Measurements from ENCODE around the gene RPS3A.
"Not testable (repeated sequence)": the region's sequence is repeated elsewhere in the genome, so short reads cannot be mapped to it uniquely, and the experiment has no call there.

Gene RPS3A

GRCh38 chr4:151067316-151067970 is 32.0 kb upstream of the RPS3A start:
- Histone ChIP-seq H3K79me2 (ENCODE audit: insufficient read depth, low read length) (no peaks in the 10 kb centered on the region), H2AFZ (ENCODE audit: low read depth, low read length, severe bottlenecking) (no peak overlapping the region), H4K20me1 (ENCODE audit: low read depth, low read length) (no peaks in the 10 kb centered on the region), H3K27me3 (ENCODE audit: low read length) (no peaks in the 10 kb centered on the region), H3K4me3 (ENCODE audit: insufficient read depth, low read length, poor library complexity, severe bottlenecking) (no peak overlapping the region), H3F3A (ENCODE audit: insufficient read depth) (no peaks in the 10 kb centered on the region), H3K9ac (ENCODE audit: low read length) (no peak overlapping the region), H3K4me2 (ENCODE audit: low read depth, low read length, poor library complexity, severe bottlenecking) (no peak overlapping the region), H3K9me2 (replicated peaks; ENCODE audit: insufficient read depth, low read length) (no peaks in the 10 kb centered on the region), H3K9me3 (ENCODE audit: insufficient read depth, low read length) (no peaks in the 10 kb centered on the region), H3K36me3 (ENCODE audit: low read length) (no peaks in the 10 kb centered on the region), H3K27ac (ENCODE audit: low read depth, low read length) (no peak overlapping the region)
- TF ChIP-seq, protein P1, sequence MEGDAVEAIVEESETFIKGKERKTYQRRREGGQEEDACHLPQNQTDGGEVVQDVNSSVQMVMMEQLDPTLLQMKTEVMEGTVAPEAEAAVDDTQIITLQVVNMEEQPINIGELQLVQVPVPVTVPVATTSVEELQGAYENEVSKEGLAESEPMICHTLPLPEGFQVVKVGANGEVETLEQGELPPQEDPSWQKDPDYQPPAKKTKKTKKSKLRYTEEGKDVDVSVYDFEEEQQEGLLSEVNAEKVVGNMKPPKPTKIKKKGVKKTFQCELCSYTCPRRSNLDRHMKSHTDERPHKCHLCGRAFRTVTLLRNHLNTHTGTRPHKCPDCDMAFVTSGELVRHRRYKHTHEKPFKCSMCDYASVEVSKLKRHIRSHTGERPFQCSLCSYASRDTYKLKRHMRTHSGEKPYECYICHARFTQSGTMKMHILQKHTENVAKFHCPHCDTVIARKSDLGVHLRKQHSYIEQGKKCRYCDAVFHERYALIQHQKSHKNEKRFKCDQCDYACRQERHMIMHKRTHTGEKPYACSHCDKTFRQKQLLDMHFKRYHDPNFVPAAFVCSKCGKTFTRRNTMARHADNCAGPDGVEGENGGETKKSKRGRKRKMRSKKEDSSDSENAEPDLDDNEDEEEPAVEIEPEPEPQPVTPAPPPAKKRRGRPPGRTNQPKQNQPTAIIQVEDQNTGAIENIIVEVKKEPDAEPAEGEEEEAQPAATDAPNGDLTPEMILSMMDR (IDR thresholded peaks at IDR 0.05; ENCODE audit: insufficient read depth, low read length, poor library complexity, severe bottlenecking) = no peak
- TF ChIP-seq EZH2phosphoT487 (conservative IDR thresholded peaks at IDR 0.05; ENCODE audit: low read length) = no peak

DNA sequence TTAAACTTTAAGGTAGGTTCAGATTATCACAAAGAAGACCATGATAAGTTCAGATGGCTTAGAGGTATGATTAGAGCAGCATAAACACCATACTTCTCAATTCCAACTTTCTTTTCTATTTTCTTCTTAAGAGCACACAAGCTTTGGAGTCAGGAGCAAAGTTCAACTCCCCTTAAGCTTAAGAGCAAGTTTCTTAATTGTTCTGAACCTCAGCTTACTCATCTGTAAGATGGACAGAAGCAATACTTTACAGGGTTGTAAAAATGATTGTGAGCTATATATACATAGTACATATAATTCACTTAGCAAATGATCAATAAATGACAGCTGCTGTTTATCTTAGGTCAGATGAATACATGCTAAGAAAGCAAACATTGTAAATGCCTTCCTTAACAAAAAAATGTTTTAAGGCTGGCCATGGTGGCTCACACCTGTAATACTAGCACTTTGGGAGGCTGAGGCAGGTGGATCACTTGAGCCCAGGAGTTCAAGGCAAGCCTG is 25.0 kb upstream of the RPS3A start:
- TF ChIP-seq, protein P1 (IDR thresholded peaks at IDR 0.05; ENCODE audit: insufficient read depth, low read length, poor library complexity, severe bottlenecking) = no peak
- no peak for TF ChIP-seq EZH2phosphoT487 (conservative IDR thresholded peaks at IDR 0.05; ENCODE audit: low read length)
- no peak overlapping the region for H2AFZ ChIP-seq (ENCODE audit: low read depth, low read length, severe bottlenecking)

GRCh38 chr4:151077978-151078377 is 21.4 kb upstream of the RPS3A start:
- H4K20me1 ChIP-seq (ENCODE audit: low read depth, low read length); H3K27ac ChIP-seq (ENCODE audit: low read depth, low read length); H3K9me3 ChIP-seq (ENCODE audit: insufficient read depth, low read length); H3K4me3 ChIP-seq (ENCODE audit: insufficient read depth, low read length, poor library complexity, severe bottlenecking); H3K79me2 ChIP-seq (ENCODE audit: insufficient read depth, low read length); H3K36me3 ChIP-seq (ENCODE audit: low read length); H3F3A ChIP-seq (ENCODE audit: insufficient read depth); H3K4me2 ChIP-seq (ENCODE audit: low read depth, low read length, poor library complexity, severe bottlenecking); H3K27me3 ChIP-seq (ENCODE audit: low read length); H2AFZ ChIP-seq (ENCODE audit: low read depth, low read length, severe bottlenecking); H3K9me2 ChIP-seq (replicated peaks; ENCODE audit: insufficient read depth, low read length); H3K9ac ChIP-seq (ENCODE audit: low read length): not testable (repeated sequence)

More for the DNA sequence above, 25.0 kb upstream of the RPS3A start:
- no peak overlapping the region for H3K4me2 ChIP-seq (ENCODE audit: low read depth, low read length, poor library complexity, severe bottlenecking)
- H3K27ac ChIP-seq (ENCODE audit: low read depth, low read length) = no peak overlapping the region
- no peaks in the 10 kb centered on the region for H3K27me3 ChIP-seq (ENCODE audit: low read length)
- H3K4me3 ChIP-seq (ENCODE audit: insufficient read depth, low read length, poor library complexity, severe bottlenecking) = no peak overlapping the region
- no peaks in the 10 kb centered on the region for H3K36me3 ChIP-seq (ENCODE audit: low read length)
- H3K9ac ChIP-seq (ENCODE audit: low read length) = no peak overlapping the region
- H3K9me2 ChIP-seq (replicated peaks; ENCODE audit: insufficient read depth, low read length) = no peaks in the 10 kb centered on the region
- H3K9me3 ChIP-seq (ENCODE audit: insufficient read depth, low read length) = no peaks in the 10 kb centered on the region
- H3F3A ChIP-seq (ENCODE audit: insufficient read depth) = no peaks in the 10 kb centered on the region
- H3K79me2 ChIP-seq (ENCODE audit: insufficient read depth, low read length) = no peaks in the 10 kb centered on the region
- H4K20me1 ChIP-seq (ENCODE audit: low read depth, low read length) = no peaks in the 10 kb centered on the region

DNA sequence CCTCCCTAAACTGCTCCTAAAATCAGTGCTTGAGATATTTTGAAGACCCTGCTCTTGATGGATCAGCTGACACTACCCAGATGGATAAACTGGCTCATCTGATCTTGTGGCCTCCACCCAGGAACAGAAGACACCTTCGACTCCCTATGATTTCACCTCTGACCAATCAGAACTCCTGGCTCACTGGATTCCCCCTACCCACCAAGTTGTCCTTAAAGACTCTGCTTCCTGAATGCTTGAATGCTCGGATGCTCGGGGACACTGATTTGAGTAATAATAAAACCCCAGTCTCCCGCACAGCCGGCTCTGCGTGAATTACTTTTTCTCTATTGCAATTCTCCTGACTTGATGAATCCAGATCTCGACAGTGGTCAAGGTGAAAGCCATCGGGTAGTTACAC is 12.0 kb upstream of the RPS3A start:
- Histone ChIP-seq H2AFZ (ENCODE audit: low read depth, low read length, severe bottlenecking) (no peak overlapping the region), H3F3A (ENCODE audit: insufficient read depth) (no peaks in the 10 kb centered on the region), H3K4me3 (ENCODE audit: insufficient read depth, low read length, poor library complexity, severe bottlenecking) (no peak overlapping the region), H3K79me2 (ENCODE audit: insufficient read depth, low read length) (no peaks in the 10 kb centered on the region), H3K27ac (ENCODE audit: low read depth, low read length) (no peak overlapping the region), H3K27me3 (ENCODE audit: low read length) (no peaks in the 10 kb centered on the region), H4K20me1 (ENCODE audit: low read depth, low read length) (no peaks in the 10 kb centered on the region), H3K4me2 (ENCODE audit: low read depth, low read length, poor library complexity, severe bottlenecking) (no peak overlapping the region), H3K9me2 (replicated peaks; ENCODE audit: insufficient read depth, low read length) (no peaks in the 10 kb centered on the region), H3K9ac (ENCODE audit: low read length) (no peak overlapping the region), H3K9me3 (ENCODE audit: insufficient read depth, low read length) (no peaks in the 10 kb centered on the region), H3K36me3 (ENCODE audit: low read length) (no peaks in the 10 kb centered on the region)
- TF ChIP-seq EZH2phosphoT487 (conservative IDR thresholded peaks at IDR 0.05; ENCODE audit: low read length) = no peak
- TF ChIP-seq, protein P1 (IDR thresholded peaks at IDR 0.05; ENCODE audit: insufficient read depth, low read length, poor library complexity, severe bottlenecking) = no peak
